Lower leg skin (tissue), 4 donors: ENCODE data around the gene CYP26A1. TPM values are rescaled to one million over a fixed set of nuclear protein-coding genes. Genes with fewer than 3 reads are reported as not detected.
"Not testable (repeated sequence)": the region's sequence is repeated elsewhere in the genome, so short reads cannot be mapped to it uniquely, and the experiment has no call there.

ENCODE experiments used
- DNase-seq, 2 donors: peaks; one replicate each; pipeline ENCODE4 v3.0.0-alpha.2; 2019; ENCODE audit warnings: low spot score in 2 of 2
- H3K4me3 ChIP-seq: fragments of 200-600 bp; sonication (generic); 2 replicates; pipeline ENCODE4 v1.5.1; 2017; ENCODE audit warnings: mild to moderate bottlenecking, low read depth; ENCODE audit not compliant: poor library complexity, severe bottlenecking
- POLR2A ChIP-seq, 2 donors: fragments of 450-650 bp; IDR thresholded peaks; one replicate each; pipeline ENCODE4 v1.6.1; 2016 to 2017; ENCODE audit warnings: antibody characterized with exemption in 2 of 2, mild to moderate bottlenecking in 1 of 2, moderate library complexity in 1 of 2
- WGBS, 2 donors: methylation state at CpG; one replicate each; pipeline ENCODE4 v1.1.5; 2018; 5-methylcytosine and 5-hydroxymethylcytosine counted together
- intact Hi-C: fragments of 100-400 bp; cut with DNase I; formaldehyde crosslinking; loops from one replicate; pipeline ENCODE4 v1.15.0; 2023; ENCODE audit warnings: low total_unique reads
- total RNA-seq, 4 donors: library from RNA; depleted of rRNA; stranded (reverse); fragments of >200 nt; gene quantifications; one replicate each; pipeline ENCODE4 v1.1.0, GENCODE V29; 2016
- TF ChIP-seq, protein P1 (sequence below), 3 donors: fragments of 450-650 bp; IDR thresholded peaks; one replicate each; pipeline ENCODE4 v1.5.1; 2016; ENCODE audit warnings: antibody characterized with exemption in 3 of 3, mild to moderate bottlenecking in 3 of 3, moderate library complexity in 2 of 3

CYP26A1 gene
- total RNA-seq, 4 donors from 2014 or later, result 0.10 to 0.32 TPM; not detected in 2

DNA sequence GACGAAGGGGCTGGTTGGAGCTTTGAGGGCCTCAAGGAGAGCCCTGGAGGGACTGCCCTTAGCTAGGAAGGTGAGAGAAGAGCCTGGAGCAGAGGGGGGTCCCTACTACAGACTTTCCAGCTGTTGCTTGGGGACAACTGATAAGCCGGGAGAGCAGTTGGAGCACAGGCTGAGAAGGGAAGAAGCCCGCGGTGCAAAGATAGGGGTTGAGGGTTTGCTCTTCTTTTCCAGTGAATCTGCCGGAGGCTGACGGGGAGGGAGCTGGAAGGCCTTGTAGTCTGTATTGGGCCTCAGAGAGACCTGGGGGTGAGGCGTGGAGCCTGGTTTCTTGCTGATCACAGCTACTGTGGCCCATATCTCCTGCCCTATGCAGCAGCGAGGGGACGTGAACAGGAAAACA lies 23.7 kb downstream of the CYP26A1 start:
- intact Hi-C loops, result no loop called here
- H3K4me3 ChIP-seq, result no peak overlapping the region
- WGBS, 2 donors, result 76 to 91% methylated on average over 7 to 9 of the region's 9 CpGs
- no peak for DNase-seq
- TF ChIP-seq, protein P1, sequence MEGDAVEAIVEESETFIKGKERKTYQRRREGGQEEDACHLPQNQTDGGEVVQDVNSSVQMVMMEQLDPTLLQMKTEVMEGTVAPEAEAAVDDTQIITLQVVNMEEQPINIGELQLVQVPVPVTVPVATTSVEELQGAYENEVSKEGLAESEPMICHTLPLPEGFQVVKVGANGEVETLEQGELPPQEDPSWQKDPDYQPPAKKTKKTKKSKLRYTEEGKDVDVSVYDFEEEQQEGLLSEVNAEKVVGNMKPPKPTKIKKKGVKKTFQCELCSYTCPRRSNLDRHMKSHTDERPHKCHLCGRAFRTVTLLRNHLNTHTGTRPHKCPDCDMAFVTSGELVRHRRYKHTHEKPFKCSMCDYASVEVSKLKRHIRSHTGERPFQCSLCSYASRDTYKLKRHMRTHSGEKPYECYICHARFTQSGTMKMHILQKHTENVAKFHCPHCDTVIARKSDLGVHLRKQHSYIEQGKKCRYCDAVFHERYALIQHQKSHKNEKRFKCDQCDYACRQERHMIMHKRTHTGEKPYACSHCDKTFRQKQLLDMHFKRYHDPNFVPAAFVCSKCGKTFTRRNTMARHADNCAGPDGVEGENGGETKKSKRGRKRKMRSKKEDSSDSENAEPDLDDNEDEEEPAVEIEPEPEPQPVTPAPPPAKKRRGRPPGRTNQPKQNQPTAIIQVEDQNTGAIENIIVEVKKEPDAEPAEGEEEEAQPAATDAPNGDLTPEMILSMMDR (IDR thresholded peaks at IDR 0.05), result no peak
- TF ChIP-seq POLR2A (IDR thresholded peaks at IDR 0.05), result no peak

DNA sequence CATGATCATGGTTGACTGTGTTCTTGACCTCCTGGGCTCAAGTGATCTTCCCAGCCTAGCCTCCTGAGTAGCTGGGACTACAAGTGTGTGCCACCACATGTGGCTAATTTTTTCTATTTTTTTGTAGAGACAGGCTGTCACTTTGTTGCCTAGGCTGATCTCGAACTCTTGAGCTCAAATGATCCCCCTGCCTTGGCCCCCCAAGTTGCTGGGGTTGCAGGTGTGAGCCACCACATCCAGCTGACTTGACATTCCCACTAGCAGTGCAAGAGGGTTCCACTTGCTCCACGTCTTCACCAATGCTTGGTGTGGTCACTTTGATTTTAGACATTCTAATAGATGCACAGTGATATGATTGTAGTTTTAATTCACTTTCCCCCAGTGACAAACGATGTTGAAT lies 25.1 kb downstream of the CYP26A1 start:
- no peak overlapping the region for H3K4me3 ChIP-seq
- 84 to 90% methylated on average over 3 of the region's 3 CpGs for WGBS, 2 donors
- TF ChIP-seq, protein P1 (IDR thresholded peaks at IDR 0.05), result no peak
- no peak for TF ChIP-seq POLR2A (IDR thresholded peaks at IDR 0.05)
- no peak for DNase-seq
- intact Hi-C loops, result no loop called here

DNA sequence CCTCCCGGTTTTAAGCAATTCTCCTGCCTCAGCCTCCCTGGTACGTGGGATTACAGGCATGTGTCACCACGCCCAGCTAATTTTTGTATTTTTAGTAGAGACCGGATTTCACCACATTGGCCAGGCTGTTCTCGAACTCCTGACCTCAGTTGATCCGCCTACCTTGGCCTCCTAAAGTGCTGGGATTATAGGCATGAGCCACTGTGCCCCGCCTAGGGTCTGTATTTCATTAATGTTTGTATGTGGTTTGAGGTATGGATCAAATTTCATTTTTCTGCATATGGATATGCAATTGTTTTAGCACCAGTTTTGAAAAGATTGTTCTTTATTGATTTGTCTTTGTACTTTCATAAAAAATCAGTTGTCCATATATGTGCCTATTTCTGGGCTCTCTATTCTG lies 26.0 kb downstream of the CYP26A1 start:
- 79 to 80% methylated on average over 7 of the region's 7 CpGs for WGBS, 2 donors
- TF ChIP-seq POLR2A (IDR thresholded peaks at IDR 0.05), result no peak
- TF ChIP-seq, protein P1 (IDR thresholded peaks at IDR 0.05), result no peak
- intact Hi-C loops, result no loop called here
- no peak for DNase-seq
- H3K4me3 ChIP-seq, result no peak overlapping the region

DNA sequence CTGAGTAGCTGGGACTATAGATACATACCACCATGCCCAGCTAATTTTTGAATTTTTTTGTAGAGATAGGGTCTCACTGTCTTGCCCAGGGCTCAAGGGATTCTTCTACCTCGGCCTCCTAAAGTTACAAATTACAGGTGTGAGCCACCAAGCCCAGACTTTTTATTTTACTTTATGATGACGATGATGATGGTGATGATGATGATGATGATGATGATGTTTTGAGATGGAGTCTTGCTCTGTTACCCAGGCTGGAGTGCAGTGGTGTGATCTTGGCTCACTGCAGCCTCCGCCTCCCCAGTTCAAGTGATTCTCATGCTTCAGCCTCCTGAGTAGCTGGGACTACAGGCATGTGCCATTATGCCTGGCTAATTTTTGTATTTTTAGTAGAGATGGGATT lies 27.5 kb downstream of the CYP26A1 start:
- intact Hi-C loops, DNase-seq, H3K4me3 ChIP-seq: not testable (repeated sequence)
- 91 to 97% methylated on average over 3 of the region's 3 CpGs for WGBS, 2 donors

DNA sequence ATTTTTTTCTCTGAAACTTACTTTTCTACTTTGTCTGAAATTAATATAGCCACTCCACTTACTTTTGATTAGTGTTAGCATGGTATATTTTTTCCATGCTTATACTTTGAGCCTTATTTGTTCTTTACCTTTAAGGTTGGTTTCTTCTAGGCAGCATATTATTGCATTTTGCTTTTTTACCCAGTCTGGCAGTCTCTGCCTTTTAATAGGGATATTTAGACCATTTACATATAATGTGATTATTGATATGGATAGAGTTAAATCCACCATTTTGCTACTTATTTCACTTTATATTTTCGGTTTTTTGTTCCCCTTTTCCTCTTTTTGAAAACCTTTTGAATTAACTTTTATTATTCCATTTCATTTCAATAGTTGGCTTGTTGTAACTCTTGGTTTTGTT lies 30.3 kb downstream of the CYP26A1 start:
- WGBS, 2 donors, result 78 to 80% methylated on average over 1 of the region's 1 CpG
- intact Hi-C loops, result no loop called here
- no peak overlapping the region for H3K4me3 ChIP-seq
- DNase-seq, result no peak
- no peak for TF ChIP-seq POLR2A (IDR thresholded peaks at IDR 0.05)
- TF ChIP-seq, protein P1 (IDR thresholded peaks at IDR 0.05), result no peak

DNA sequence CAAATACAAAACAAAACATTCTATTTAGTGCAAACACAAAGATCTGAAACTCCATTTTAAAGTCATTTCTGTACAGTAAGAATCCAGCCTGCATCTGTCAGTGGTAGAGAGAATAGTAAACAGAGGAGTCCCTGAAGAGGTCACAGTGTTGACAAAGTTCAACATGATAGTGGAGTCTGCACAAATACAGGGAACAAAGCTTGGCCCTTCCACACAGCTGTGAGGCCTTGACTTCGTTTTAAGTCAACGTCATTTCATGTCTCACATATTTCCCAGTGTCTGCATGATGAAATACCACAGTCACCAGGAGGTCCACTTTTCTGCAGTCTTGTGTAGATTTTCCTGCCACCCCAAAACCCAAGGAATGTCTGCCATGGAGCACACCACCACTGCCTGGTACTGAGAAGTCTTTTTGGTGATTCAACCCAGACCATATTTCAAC lies 33.0 kb downstream of the CYP26A1 start:
- WGBS, 2 donors, result 66 to 69% methylated on average over 2 of the region's 2 CpGs
- DNase-seq, result no peak
- intact Hi-C loops, result no loop called here
- no peak overlapping the region for H3K4me3 ChIP-seq
- TF ChIP-seq, protein P1 (IDR thresholded peaks at IDR 0.05), result peak in 1 of 3 donors; percentile 58
- TF ChIP-seq POLR2A (IDR thresholded peaks at IDR 0.05), result no peak
